ENCODE data around the gene NRARP.

- no peak for TF ChIP-seq POLR2AphosphoS5 (IDR thresholded peaks at IDR 0.05; ENCODE audit: low read depth, low read length)
- TF ChIP-seq CTCF (IDR thresholded peaks at IDR 0.05): no peak
- TF ChIP-seq REST (IDR thresholded peaks at IDR 0.05; ENCODE audit: insufficient read depth in 1 of 2, low read depth in 2 of 2, low read length in 1 of 2): no peak
Observed at GRCh38 chr9:137296670-137297664, 5.1 kb downstream of the NRARP start.
